PFSK-1 (cell line): Measurements from ENCODE around the gene FLT4.

Experiments used
- FOXP2 ChIP-seq: optimal IDR thresholded peaks from 2 replicates; pipeline ENCODE3; 2011; ENCODE audit warnings: borderline replicate concordance, control low read depth, inconsistent platforms; ENCODE audit not compliant: insufficient read depth; ENCODE audit errors: extremely low read length, extremely low read depth
- POLR2AphosphoS5 ChIP-seq: IDR thresholded peaks from 2 replicates; pipeline ENCODE4 v1.6.1; 2012; ENCODE audit warnings: low read depth, mild to moderate bottlenecking, control low read depth, low read length, moderate library complexity
- SIN3A ChIP-seq: IDR thresholded peaks from 2 replicates; pipeline ENCODE4 v1.6.1; 2012; ENCODE audit warnings: mild to moderate bottlenecking, low read length, moderate library complexity, borderline replicate concordance; ENCODE audit not compliant: insufficient read depth
- TF ChIP-seq, protein P1 (sequence below), 2 experiments: IDR thresholded peaks; 2 replicates each; pipeline versions ENCODE4 v1.6.1 to v1.8.0; 2011 to 2012; ENCODE audit warnings: low read depth in 2 of 2, low read length in 2 of 2, control low read depth in 1 of 2, inconsistent platforms in 1 of 2, mild to moderate bottlenecking in 1 of 2, moderate library complexity in 1 of 2; ENCODE audit not compliant: insufficient read depth in 1 of 2

DNA sequence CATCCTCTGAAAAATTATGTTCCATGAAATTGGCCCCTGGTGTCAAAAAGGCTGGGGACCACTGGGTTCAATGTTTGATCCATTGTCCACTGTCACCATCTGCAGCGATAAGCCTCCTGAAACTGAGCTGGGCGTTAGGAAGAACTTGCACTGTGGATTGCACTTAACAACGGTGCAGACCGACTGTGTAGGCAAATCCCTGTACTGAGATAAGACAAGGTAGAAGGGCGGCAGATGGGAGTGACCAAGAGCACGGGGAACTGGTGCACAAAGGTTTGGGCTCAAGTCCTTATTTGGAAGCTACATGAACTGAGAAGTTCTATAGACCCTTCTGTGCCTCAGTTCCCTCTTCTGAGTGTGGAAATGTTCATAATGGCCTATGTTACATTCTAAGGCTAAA, 41.6 kb upstream of the FLT4 start:
- TF ChIP-seq, protein P1, sequence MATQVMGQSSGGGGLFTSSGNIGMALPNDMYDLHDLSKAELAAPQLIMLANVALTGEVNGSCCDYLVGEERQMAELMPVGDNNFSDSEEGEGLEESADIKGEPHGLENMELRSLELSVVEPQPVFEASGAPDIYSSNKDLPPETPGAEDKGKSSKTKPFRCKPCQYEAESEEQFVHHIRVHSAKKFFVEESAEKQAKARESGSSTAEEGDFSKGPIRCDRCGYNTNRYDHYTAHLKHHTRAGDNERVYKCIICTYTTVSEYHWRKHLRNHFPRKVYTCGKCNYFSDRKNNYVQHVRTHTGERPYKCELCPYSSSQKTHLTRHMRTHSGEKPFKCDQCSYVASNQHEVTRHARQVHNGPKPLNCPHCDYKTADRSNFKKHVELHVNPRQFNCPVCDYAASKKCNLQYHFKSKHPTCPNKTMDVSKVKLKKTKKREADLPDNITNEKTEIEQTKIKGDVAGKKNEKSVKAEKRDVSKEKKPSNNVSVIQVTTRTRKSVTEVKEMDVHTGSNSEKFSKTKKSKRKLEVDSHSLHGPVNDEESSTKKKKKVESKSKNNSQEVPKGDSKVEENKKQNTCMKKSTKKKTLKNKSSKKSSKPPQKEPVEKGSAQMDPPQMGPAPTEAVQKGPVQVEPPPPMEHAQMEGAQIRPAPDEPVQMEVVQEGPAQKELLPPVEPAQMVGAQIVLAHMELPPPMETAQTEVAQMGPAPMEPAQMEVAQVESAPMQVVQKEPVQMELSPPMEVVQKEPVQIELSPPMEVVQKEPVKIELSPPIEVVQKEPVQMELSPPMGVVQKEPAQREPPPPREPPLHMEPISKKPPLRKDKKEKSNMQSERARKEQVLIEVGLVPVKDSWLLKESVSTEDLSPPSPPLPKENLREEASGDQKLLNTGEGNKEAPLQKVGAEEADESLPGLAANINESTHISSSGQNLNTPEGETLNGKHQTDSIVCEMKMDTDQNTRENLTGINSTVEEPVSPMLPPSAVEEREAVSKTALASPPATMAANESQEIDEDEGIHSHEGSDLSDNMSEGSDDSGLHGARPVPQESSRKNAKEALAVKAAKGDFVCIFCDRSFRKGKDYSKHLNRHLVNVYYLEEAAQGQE (IDR thresholded peaks at IDR 0.05; ENCODE audit: insufficient read depth in 1 of 2, low read depth in 2 of 2, low read length in 2 of 2), result no peak
- TF ChIP-seq SIN3A, result no peak
- TF ChIP-seq FOXP2, result no peak
- no peak for TF ChIP-seq POLR2AphosphoS5
